Neural progenitor cell (in vitro differentiated cells): ENCODE results near the gene HOXB9. TPM values are rescaled to one million over a fixed set of nuclear protein-coding genes. Genes with fewer than 3 reads are reported as not detected.
A peak's percentile ranks its signal among the peaks of the same experiment; 100 is the strongest.

Experiments
- DNase-seq: peaks from one replicate; pipeline ENCODE4 v3.0.0-alpha.2; 2016; ENCODE audit warnings: low spot score
- H2AFZ ChIP-seq: fragments of 200-600 bp; sonication (generic); replicated peaks from 2 replicates; pipeline ENCODE4 v1.6.1; 2016; ENCODE audit warnings: antibody characterized with exemption
- H3F3A ChIP-seq: fragments of 200-600 bp; sonication (generic); 2 replicates; pipeline ENCODE4 v1.6.1; 2016; ENCODE audit warnings: antibody characterized with exemption, low read depth
- H3K27ac ChIP-seq: fragments of 200-600 bp; sonication (generic); 2 replicates; pipeline ENCODE4 v1.5.1; 2016; ENCODE audit warnings: mild to moderate bottlenecking
- H3K27me3 ChIP-seq: fragments of 200-600 bp; sonication (generic); 2 replicates; pipeline ENCODE4 v1.6.1; 2016; ENCODE audit warnings: mild to moderate bottlenecking, moderate library complexity
- H3K36me3 ChIP-seq: fragments of 200-600 bp; sonication (generic); 2 replicates; pipeline ENCODE4 v1.5.1; 2016
- H3K4me1 ChIP-seq: fragments of 200-600 bp; sonication (generic); 2 replicates; pipeline ENCODE4 v1.6.1; 2016; ENCODE audit warnings: mixed run types
- H3K4me2 ChIP-seq: fragments of 200-600 bp; sonication (generic); 2 replicates; pipeline ENCODE4 v1.6.1; 2016
- H3K4me3 ChIP-seq: fragments of 200-600 bp; sonication (generic); 2 replicates; pipeline ENCODE4 v1.5.1; 2016
- H3K79me2 ChIP-seq: fragments of 200-600 bp; sonication (generic); 2 replicates; pipeline ENCODE4 v1.6.1; 2016; ENCODE audit warnings: low read depth
- H3K9ac ChIP-seq: fragments of 200-600 bp; sonication (generic); 2 replicates; pipeline ENCODE4 v1.6.1; 2016
- H3K9me3 ChIP-seq: fragments of 200-600 bp; sonication (generic); 2 replicates; pipeline ENCODE4 v1.5.1; 2016; ENCODE audit warnings: low read depth
- H4K20me1 ChIP-seq: fragments of 200-600 bp; sonication (generic); 2 replicates; pipeline ENCODE4 v1.6.1; 2016; ENCODE audit warnings: low read depth
- H3K27ac Mint-ChIP-seq: 3 replicates; pipeline ENCODE4 v1.8.0; 2021; ENCODE audit warnings: mixed read lengths
- H3K27me3 Mint-ChIP-seq: 2 replicates; pipeline ENCODE4 v1.8.0; 2022; ENCODE audit warnings: low read depth, mild to moderate bottlenecking, inconsistent platforms, moderate library complexity, mixed read lengths; ENCODE audit not compliant: insufficient read depth
- H3K36me3 Mint-ChIP-seq: 3 replicates; pipeline ENCODE4 v1.8.0; 2021; ENCODE audit warnings: mixed read lengths
- H3K4me1 Mint-ChIP-seq: 3 replicates; pipeline ENCODE4 v1.8.0; 2021; ENCODE audit warnings: mixed read lengths
- H3K4me3 Mint-ChIP-seq: 3 replicates; pipeline ENCODE4 v1.8.0; 2021; ENCODE audit warnings: mild to moderate bottlenecking, moderate library complexity, mixed read lengths
- H3K9me3 Mint-ChIP-seq: 3 replicates; pipeline ENCODE4 v1.8.0; 2020; ENCODE audit warnings: mixed read lengths
- CTCF ChIP-seq: fragments of 200-600 bp; sonication (generic); IDR thresholded peaks from 2 replicates; pipeline ENCODE4 v1.5.1; 2017; ENCODE audit warnings: antibody characterized with exemption, mild to moderate bottlenecking
- EZH2 ChIP-seq: fragments of 200-600 bp; sonication (generic); IDR thresholded peaks from 2 replicates; pipeline ENCODE4 v1.6.1; 2017; ENCODE audit warnings: antibody characterized with exemption, mild to moderate bottlenecking, moderate library complexity
- EZH2phosphoT487 ChIP-seq: fragments of 200-600 bp; sonication (generic); IDR thresholded peaks from 2 replicates; pipeline ENCODE4 v1.6.1; 2017; ENCODE audit warnings: antibody characterized with exemption
- total RNA-seq: library from RNA; depleted of rRNA; stranded (reverse); fragments of >200 nt; gene quantifications from 2 replicates; pipeline ENCODE4 v1.2.3, GENCODE V29; 2015; ENCODE audit warnings: low replicate concordance

The HOXB9 gene
- total RNA-seq, 1 donor from 2014 or later: not detected

- DNase-seq: no peak
- Mint-ChIP-seq H3K27ac (no peak overlapping the region), H3K9me3 (peaks cover 16% of the 10 kb centered on the region), H3K36me3 (no peaks in the 10 kb centered on the region), H3K27me3 (peaks cover 96% of the 10 kb centered on the region), H3K4me1 (peaks cover 4% of the 10 kb centered on the region), H3K4me3 (no peak overlapping the region)
- no peaks in the 10 kb centered on the region for H3F3A ChIP-seq
- no peak overlapping the region for H2AFZ ChIP-seq
- H3K79me2 ChIP-seq: no peaks in the 10 kb centered on the region
- no peaks in the 10 kb centered on the region for H3K9me3 ChIP-seq
- no peaks in the 10 kb centered on the region for H3K36me3 ChIP-seq
- peaks cover 89% of the 10 kb centered on the region for H4K20me1 ChIP-seq
- no peak overlapping the region for H3K27ac ChIP-seq
- no peak overlapping the region for H3K4me2 ChIP-seq
- no peak for TF ChIP-seq CTCF
- TF ChIP-seq EZH2phosphoT487: no peak
- peak; percentile 20 for TF ChIP-seq EZH2
- H3K4me3 ChIP-seq: no peak overlapping the region
- peaks cover 100% of the 10 kb centered on the region for H3K27me3 ChIP-seq
- H3K9ac ChIP-seq: no peak overlapping the region
- no peaks in the 10 kb centered on the region for H3K4me1 ChIP-seq
These were observed 5.8 kb upstream of the HOXB9 start for GRCh38 chr17:48631693-48632578.

- Mint-ChIP-seq H3K4me3 (peak overlapping the region; percentile 59), H3K36me3 (no peaks in the 10 kb centered on the region), H3K27ac (no peak overlapping the region), H3K27me3 (peaks cover 95% of the 10 kb centered on the region), H3K9me3 (peaks cover 15% of the 10 kb centered on the region), H3K4me1 (peaks cover 3% of the 10 kb centered on the region)
- no peaks in the 10 kb centered on the region for H3K4me1 ChIP-seq
- H3K36me3 ChIP-seq: no peaks in the 10 kb centered on the region
- peaks cover 92% of the 10 kb centered on the region for H4K20me1 ChIP-seq
- H3K79me2 ChIP-seq: no peaks in the 10 kb centered on the region
- peaks cover 100% of the 10 kb centered on the region for H3K27me3 ChIP-seq
- TF ChIP-seq EZH2 (no peak), EZH2phosphoT487 (peak; percentile 31)
- no peak overlapping the region for H3K4me2 ChIP-seq
- no peaks in the 10 kb centered on the region for H3K9me3 ChIP-seq
- no peak overlapping the region for H3K27ac ChIP-seq
- H3F3A ChIP-seq: no peaks in the 10 kb centered on the region
- no peak overlapping the region for H2AFZ ChIP-seq
- DNase-seq: no peak
- no peak overlapping the region for H3K9ac ChIP-seq
- H3K4me3 ChIP-seq: no peak overlapping the region
These were observed 5.0 kb upstream of the HOXB9 start for GRCh38 chr17:48630925-48631692.

- no peaks in the 10 kb centered on the region for H3K36me3 Mint-ChIP-seq
- no peak overlapping the region for H3K27ac Mint-ChIP-seq
These were observed 4.1 kb upstream of the HOXB9 start for GRCh38 chr17:48630009-48630924.

More at GRCh38 chr17:48630009-48630924, 4.1 kb upstream of the HOXB9 start:
- Histone ChIP-seq H4K20me1 (peaks cover 95% of the 10 kb centered on the region), H2AFZ (no peak overlapping the region), H3K4me3 (no peak overlapping the region), H3K9ac (no peak overlapping the region), H3K9me3 (no peaks in the 10 kb centered on the region), H3K79me2 (no peaks in the 10 kb centered on the region), H3K4me2 (no peak overlapping the region), H3F3A (peaks cover 4% of the 10 kb centered on the region), H3K4me1 (peaks cover 8% of the 10 kb centered on the region), H3K27me3 (peaks cover 100% of the 10 kb centered on the region), H3K27ac (no peak overlapping the region), H3K36me3 (no peaks in the 10 kb centered on the region)
- no peak for DNase-seq
- Mint-ChIP-seq H3K4me1 (peaks cover 6% of the 10 kb centered on the region), H3K4me3 (no peak overlapping the region), H3K9me3 (peaks cover 14% of the 10 kb centered on the region), H3K27me3 (peaks cover 93% of the 10 kb centered on the region)
- TF ChIP-seq EZH2phosphoT487: no peak
- no peak for TF ChIP-seq CTCF
- TF ChIP-seq EZH2: peak; percentile 31
